SK-N-SH treated with all-trans-retinoic acid at 6 μM for 48 hours (cell line): Measurements from ENCODE around the gene NSG2.

Experiments
- ATAC-seq: fragments of 200-7000 bp; cut with Tn5 transposase; 3 replicates; pipeline ENCODE4 v1.9.1; 2020; ENCODE audit warnings: mild to moderate bottlenecking, moderate library complexity
- BACH2 ChIP-seq: fragments of 250-450 bp; sonication (Bioruptor Pico); IDR thresholded peaks from 2 replicates; pipeline ENCODE4 v1.9.0; 2021; ENCODE audit warnings: mild to moderate bottlenecking, borderline replicate concordance
- CREB5 ChIP-seq: fragments of 250-450 bp; sonication (Bioruptor Pico); IDR thresholded peaks from 2 replicates; pipeline ENCODE4 v1.5.1; 2020; ENCODE audit warnings: low read depth, mild to moderate bottlenecking, moderate library complexity
- ESRRG ChIP-seq: fragments of 250-450 bp; sonication (Bioruptor Pico); IDR thresholded peaks from 2 replicates; pipeline ENCODE4 v1.6.1; 2021; ENCODE audit warnings: mild to moderate bottlenecking
- GLIS3 ChIP-seq: fragments of 250-450 bp; sonication (Bioruptor Pico); IDR thresholded peaks from 2 replicates; pipeline ENCODE4 v1.5.0; 2020; ENCODE audit warnings: mild to moderate bottlenecking, moderate library complexity
- ISL1 ChIP-seq: fragments of 250-450 bp; sonication (Bioruptor Pico); IDR thresholded peaks from 2 replicates; pipeline ENCODE4 v2.1.2; 2022; ENCODE audit warnings: mild to moderate bottlenecking, moderate library complexity
- OSR1 ChIP-seq: fragments of 250-450 bp; sonication (Bioruptor Pico); IDR thresholded peaks from 2 replicates; pipeline ENCODE4 v1.8.0; 2022; ENCODE audit warnings: moderate library complexity, mild to moderate bottlenecking, inconsistent platforms
- PPARA ChIP-seq: fragments of 250-450 bp; sonication (Bioruptor Pico); IDR thresholded peaks from 2 replicates; pipeline ENCODE4 v1.5.0; 2020; ENCODE audit warnings: mild to moderate bottlenecking, borderline replicate concordance
- RARB ChIP-seq: fragments of 250-450 bp; sonication (Bioruptor Pico); IDR thresholded peaks from 2 replicates; pipeline ENCODE4 v1.8.0; 2021; ENCODE audit warnings: mild to moderate bottlenecking, moderate library complexity
- SNAI2 ChIP-seq: fragments of 250-450 bp; sonication (Bioruptor Pico); IDR thresholded peaks from 2 replicates; pipeline ENCODE4 v1.5.0; 2020; ENCODE audit warnings: mild to moderate bottlenecking, moderate library complexity
- TCF4 ChIP-seq: fragments of 250-450 bp; sonication (Bioruptor Pico); IDR thresholded peaks from 2 replicates; pipeline ENCODE4 v1.8.0; 2021; ENCODE audit warnings: mild to moderate bottlenecking, moderate library complexity, borderline replicate concordance
- TOX ChIP-seq: fragments of 250-450 bp; sonication (Bioruptor Pico); IDR thresholded peaks from 2 replicates; pipeline ENCODE4 v1.8.0; 2021; ENCODE audit warnings: mild to moderate bottlenecking, moderate library complexity, borderline replicate concordance
- ZFP3 ChIP-seq: fragments of 250-450 bp; sonication (Bioruptor Pico); IDR thresholded peaks from 2 replicates; pipeline ENCODE4 v1.5.0; 2020; ENCODE audit warnings: mild to moderate bottlenecking, moderate library complexity
- ZNF565 ChIP-seq: fragments of 450-650 bp; formaldehyde crosslinking; conservative IDR thresholded peaks from 2 replicates; pipeline ENCODE4 v1.5.0; 2020; ENCODE audit warnings: low read depth, mild to moderate bottlenecking, moderate library complexity
- ZNF70 ChIP-seq: fragments of 450-650 bp; formaldehyde crosslinking; IDR thresholded peaks from 2 replicates; pipeline ENCODE4 v1.5.0; 2020; ENCODE audit warnings: mild to moderate bottlenecking, moderate library complexity
- ZNF8 ChIP-seq: fragments of 450-650 bp; formaldehyde crosslinking; IDR thresholded peaks from 2 replicates; pipeline ENCODE4 v1.5.0; 2020; ENCODE audit warnings: mild to moderate bottlenecking, moderate library complexity
- TF ChIP-seq, protein P1 (sequence below): fragments of 250-450 bp; sonication (Bioruptor Pico); IDR thresholded peaks from 2 replicates; pipeline ENCODE4 v1.8.0; 2021; ENCODE audit warnings: low read depth, mild to moderate bottlenecking, moderate library complexity, borderline replicate concordance
- TF ChIP-seq, protein P2 (sequence below): fragments of 250-450 bp; sonication (Bioruptor Pico); IDR thresholded peaks from 2 replicates; pipeline ENCODE4 v1.8.0; 2020; ENCODE audit warnings: mild to moderate bottlenecking, moderate library complexity, borderline replicate concordance
- TF ChIP-seq, protein P3 (sequence below): fragments of 250-450 bp; sonication (Bioruptor Pico); IDR thresholded peaks from 2 replicates; pipeline ENCODE4 v1.5.1; 2021; ENCODE audit warnings: mild to moderate bottlenecking, moderate library complexity
- TF ChIP-seq, protein P4 (sequence below): fragments of 250-450 bp; sonication (Bioruptor Pico); IDR thresholded peaks from 2 replicates; pipeline ENCODE4 v1.5.0; 2020; ENCODE audit warnings: mild to moderate bottlenecking, moderate library complexity

NSG2 gene

GRCh38 chr5:174083056-174083827 lies 37.7 kb downstream of the NSG2 start:
- TF ChIP-seq PPARA: no peak
- TF ChIP-seq, protein P1, sequence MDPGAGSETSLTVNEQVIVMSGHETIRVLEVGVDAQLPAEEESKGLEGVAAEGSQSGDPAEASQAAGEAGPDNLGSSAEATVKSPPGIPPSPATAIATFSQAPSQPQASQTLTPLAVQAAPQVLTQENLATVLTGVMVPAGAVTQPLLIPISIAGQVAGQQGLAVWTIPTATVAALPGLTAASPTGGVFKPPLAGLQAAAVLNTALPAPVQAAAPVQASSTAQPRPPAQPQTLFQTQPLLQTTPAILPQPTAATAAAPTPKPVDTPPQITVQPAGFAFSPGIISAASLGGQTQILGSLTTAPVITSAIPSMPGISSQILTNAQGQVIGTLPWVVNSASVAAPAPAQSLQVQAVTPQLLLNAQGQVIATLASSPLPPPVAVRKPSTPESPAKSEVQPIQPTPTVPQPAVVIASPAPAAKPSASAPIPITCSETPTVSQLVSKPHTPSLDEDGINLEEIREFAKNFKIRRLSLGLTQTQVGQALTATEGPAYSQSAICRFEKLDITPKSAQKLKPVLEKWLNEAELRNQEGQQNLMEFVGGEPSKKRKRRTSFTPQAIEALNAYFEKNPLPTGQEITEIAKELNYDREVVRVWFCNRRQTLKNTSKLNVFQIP (CRISPR knock-in tag): no peak
- no peak for TF ChIP-seq ESRRG
- TF ChIP-seq ZFP3 (CRISPR knock-in tag): no peak
- TF ChIP-seq TOX (CRISPR knock-in tag): no peak
- no peak for TF ChIP-seq SNAI2
- TF ChIP-seq, protein P2, sequence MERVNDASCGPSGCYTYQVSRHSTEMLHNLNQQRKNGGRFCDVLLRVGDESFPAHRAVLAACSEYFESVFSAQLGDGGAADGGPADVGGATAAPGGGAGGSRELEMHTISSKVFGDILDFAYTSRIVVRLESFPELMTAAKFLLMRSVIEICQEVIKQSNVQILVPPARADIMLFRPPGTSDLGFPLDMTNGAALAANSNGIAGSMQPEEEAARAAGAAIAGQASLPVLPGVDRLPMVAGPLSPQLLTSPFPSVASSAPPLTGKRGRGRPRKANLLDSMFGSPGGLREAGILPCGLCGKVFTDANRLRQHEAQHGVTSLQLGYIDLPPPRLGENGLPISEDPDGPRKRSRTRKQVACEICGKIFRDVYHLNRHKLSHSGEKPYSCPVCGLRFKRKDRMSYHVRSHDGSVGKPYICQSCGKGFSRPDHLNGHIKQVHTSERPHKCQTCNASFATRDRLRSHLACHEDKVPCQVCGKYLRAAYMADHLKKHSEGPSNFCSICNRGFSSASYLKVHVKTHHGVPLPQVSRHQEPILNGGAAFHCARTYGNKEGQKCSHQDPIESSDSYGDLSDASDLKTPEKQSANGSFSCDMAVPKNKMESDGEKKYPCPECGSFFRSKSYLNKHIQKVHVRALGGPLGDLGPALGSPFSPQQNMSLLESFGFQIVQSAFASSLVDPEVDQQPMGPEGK (CRISPR knock-in tag): no peak
- TF ChIP-seq, protein P3, sequence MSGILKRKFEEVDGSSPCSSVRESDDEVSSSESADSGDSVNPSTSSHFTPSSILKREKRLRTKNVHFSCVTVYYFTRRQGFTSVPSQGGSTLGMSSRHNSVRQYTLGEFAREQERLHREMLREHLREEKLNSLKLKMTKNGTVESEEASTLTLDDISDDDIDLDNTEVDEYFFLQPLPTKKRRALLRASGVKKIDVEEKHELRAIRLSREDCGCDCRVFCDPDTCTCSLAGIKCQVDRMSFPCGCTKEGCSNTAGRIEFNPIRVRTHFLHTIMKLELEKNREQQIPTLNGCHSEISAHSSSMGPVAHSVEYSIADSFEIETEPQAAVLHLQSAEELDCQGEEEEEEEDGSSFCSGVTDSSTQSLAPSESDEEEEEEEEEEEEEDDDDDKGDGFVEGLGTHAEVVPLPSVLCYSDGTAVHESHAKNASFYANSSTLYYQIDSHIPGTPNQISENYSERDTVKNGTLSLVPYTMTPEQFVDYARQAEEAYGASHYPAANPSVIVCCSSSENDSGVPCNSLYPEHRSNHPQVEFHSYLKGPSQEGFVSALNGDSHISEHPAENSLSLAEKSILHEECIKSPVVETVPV (CRISPR knock-in tag): no peak
- TF ChIP-seq TCF4 (CRISPR knock-in tag): no peak
- no peak for TF ChIP-seq ZNF565 (CRISPR knock-in tag)
- ATAC-seq: no peak

- TF ChIP-seq OSR1 (CRISPR knock-in tag): no peak
- TF ChIP-seq GLIS3: no peak
- TF ChIP-seq TCF4 (CRISPR knock-in tag): peak; percentile 93
- no peak for TF ChIP-seq PPARA
- peak; percentile 78; the same call in 1 of the 2 replicates for TF ChIP-seq ZFP3 (CRISPR knock-in tag)
- TF ChIP-seq ZNF70 (CRISPR knock-in tag): 0 out of 2 replicates have a peak, but pooled peaks have one; percentile 30
- TF ChIP-seq SNAI2: 0 out of 2 replicates have a peak, but pooled peaks have one; percentile 29
- TF ChIP-seq CREB5 (CRISPR knock-in tag): 0 out of 2 replicates have a peak, but pooled peaks have one; percentile 19
- TF ChIP-seq, protein P3 (CRISPR knock-in tag): no peak; the same call in none of the 2 replicates
- no peak for TF ChIP-seq TOX (CRISPR knock-in tag)
- TF ChIP-seq ISL1 (CRISPR knock-in tag): peak; percentile 68
- TF ChIP-seq ZNF565 (CRISPR knock-in tag): no peak
- no peak for TF ChIP-seq RARB (CRISPR knock-in tag)
- TF ChIP-seq ZNF8 (CRISPR knock-in tag): peak; percentile 46; the same call in 1 of the 2 replicates
- TF ChIP-seq, protein P4, sequence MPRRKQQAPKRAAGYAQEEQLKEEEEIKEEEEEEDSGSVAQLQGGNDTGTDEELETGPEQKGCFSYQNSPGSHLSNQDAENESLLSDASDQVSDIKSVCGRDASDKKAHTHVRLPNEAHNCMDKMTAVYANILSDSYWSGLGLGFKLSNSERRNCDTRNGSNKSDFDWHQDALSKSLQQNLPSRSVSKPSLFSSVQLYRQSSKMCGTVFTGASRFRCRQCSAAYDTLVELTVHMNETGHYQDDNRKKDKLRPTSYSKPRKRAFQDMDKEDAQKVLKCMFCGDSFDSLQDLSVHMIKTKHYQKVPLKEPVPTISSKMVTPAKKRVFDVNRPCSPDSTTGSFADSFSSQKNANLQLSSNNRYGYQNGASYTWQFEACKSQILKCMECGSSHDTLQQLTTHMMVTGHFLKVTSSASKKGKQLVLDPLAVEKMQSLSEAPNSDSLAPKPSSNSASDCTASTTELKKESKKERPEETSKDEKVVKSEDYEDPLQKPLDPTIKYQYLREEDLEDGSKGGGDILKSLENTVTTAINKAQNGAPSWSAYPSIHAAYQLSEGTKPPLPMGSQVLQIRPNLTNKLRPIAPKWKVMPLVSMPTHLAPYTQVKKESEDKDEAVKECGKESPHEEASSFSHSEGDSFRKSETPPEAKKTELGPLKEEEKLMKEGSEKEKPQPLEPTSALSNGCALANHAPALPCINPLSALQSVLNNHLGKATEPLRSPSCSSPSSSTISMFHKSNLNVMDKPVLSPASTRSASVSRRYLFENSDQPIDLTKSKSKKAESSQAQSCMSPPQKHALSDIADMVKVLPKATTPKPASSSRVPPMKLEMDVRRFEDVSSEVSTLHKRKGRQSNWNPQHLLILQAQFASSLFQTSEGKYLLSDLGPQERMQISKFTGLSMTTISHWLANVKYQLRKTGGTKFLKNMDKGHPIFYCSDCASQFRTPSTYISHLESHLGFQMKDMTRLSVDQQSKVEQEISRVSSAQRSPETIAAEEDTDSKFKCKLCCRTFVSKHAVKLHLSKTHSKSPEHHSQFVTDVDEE (CRISPR knock-in tag): peak; percentile 94
- TF ChIP-seq BACH2 (CRISPR knock-in tag): no peak
- TF ChIP-seq, protein P1 (CRISPR knock-in tag): no peak
- peak; percentile 85 for ATAC-seq
These were observed 39.2 kb downstream of the NSG2 start for GRCh38 chr5:174084691-174085154.
